ENCODE measurements around the gene LRIG2. TPM values are rescaled to one million over a fixed set of nuclear protein-coding genes. Genes with fewer than 3 reads are reported as not detected.

Gene LRIG2
- total and polyA plus RNA-seq, 2 of the 13 experiments (the other 11 are each of a cell fraction or from before 2014, with no cell fraction given): 8.1 to 12.2 TPM

DNA sequence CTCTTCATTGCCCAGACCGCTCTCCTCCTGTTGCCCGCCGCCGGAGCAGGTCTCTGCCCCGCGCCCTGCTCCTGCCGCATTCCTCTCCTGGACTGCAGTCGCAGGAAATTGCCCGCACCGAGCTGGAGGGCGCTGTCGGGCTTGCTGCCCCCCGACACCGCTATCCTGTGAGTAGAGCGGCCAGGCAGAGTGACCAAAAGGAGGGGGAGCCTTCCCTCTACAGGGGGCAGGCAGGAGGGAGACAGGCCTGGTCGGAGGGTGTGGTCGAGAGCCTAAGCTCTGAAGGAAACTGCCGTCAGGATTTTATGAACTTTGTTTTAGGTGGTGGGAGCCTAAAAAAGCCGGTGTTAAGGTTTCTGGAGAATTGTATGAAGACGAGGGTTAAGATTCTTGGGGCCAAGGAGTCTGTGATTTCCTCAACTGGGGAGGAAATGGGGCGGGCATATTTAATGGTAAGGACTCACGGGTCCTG lies 517 bp downstream of the LRIG2 start (continued):
- TF ChIP-seq, protein P1, sequence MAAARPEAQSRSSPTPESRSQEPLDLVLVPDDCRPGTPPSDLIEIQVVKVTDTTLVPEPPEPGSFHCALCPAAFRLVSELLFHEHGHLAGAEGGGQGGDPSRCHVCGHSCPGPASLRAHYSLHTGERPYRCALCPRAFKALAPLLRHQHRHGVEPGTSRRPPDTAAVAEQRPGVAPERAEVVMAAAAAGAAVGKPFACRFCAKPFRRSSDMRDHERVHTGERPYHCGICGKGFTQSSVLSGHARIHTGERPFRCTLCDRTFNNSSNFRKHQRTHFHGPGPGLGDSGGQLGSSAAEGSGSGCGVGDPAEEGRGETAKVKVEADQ (CRISPR knock-in tag; IDR thresholded peaks at IDR 0.05; ENCODE audit: borderline replicate concordance): no peak
- no peak for TF ChIP-seq POLR2AphosphoS5 (IDR thresholded peaks at IDR 0.05; ENCODE audit: low read depth, low read length)
- TF ChIP-seq SALL2 (CRISPR knock-in tag; IDR thresholded peaks at IDR 0.05): no peak
- TF ChIP-seq ZNF431 (CRISPR knock-in tag; IDR thresholded peaks at IDR 0.05; ENCODE audit: borderline replicate concordance, low read depth): no peak
- no peak for TF ChIP-seq MEIS2 (CRISPR knock-in tag; IDR thresholded peaks at IDR 0.05)
- TF ChIP-seq, protein P2, sequence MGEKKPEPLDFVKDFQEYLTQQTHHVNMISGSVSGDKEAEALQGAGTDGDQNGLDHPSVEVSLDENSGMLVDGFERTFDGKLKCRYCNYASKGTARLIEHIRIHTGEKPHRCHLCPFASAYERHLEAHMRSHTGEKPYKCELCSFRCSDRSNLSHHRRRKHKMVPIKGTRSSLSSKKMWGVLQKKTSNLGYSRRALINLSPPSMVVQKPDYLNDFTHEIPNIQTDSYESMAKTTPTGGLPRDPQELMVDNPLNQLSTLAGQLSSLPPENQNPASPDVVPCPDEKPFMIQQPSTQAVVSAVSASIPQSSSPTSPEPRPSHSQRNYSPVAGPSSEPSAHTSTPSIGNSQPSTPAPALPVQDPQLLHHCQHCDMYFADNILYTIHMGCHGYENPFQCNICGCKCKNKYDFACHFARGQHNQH (CRISPR knock-in tag; IDR thresholded peaks at IDR 0.05): no peak
- TF ChIP-seq, protein P3, sequence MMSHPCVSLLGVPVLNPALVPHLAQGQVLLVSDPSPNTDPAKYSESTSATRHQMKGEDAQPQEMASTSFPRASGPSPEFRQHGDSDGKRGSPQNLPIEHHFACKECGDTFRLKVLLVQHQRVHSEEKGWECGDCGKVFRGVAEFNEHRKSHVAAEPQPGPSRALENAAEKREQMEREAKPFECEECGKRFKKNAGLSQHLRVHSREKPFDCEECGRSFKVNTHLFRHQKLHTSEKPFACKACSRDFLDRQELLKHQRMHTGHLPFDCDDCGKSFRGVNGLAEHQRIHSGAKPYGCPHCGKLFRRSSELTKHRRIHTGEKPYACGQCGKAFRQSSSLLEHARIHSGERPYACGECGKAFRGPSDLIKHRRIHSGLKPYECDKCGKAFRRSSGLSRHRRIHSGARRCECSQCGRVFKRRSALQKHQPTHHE (CRISPR knock-in tag; IDR thresholded peaks at IDR 0.05; ENCODE audit: borderline replicate concordance): no peak
- TF ChIP-seq MLLT10 (CRISPR knock-in tag; IDR thresholded peaks at IDR 0.05): no peak
- TF ChIP-seq MBD4 (IDR thresholded peaks at IDR 0.05; ENCODE audit: borderline replicate concordance, low read length): no peak
- TF ChIP-seq ZNF326 (CRISPR knock-in tag; IDR thresholded peaks at IDR 0.05; ENCODE audit: borderline replicate concordance): no peak
- no peak for TF ChIP-seq PRMT3 (CRISPR knock-in tag; IDR thresholded peaks at IDR 0.05; ENCODE audit: borderline replicate concordance, low read depth)
- TF ChIP-seq ZNF124 (CRISPR knock-in tag; IDR thresholded peaks at IDR 0.05): no peak
- TF ChIP-seq DR1 (CRISPR knock-in tag; IDR thresholded peaks at IDR 0.05): no peak; the same call in 1 of the 2 replicates
- TF ChIP-seq NRL (CRISPR knock-in tag; IDR thresholded peaks at IDR 0.05; ENCODE audit: borderline replicate concordance): no peak
- TF ChIP-seq, protein P4, sequence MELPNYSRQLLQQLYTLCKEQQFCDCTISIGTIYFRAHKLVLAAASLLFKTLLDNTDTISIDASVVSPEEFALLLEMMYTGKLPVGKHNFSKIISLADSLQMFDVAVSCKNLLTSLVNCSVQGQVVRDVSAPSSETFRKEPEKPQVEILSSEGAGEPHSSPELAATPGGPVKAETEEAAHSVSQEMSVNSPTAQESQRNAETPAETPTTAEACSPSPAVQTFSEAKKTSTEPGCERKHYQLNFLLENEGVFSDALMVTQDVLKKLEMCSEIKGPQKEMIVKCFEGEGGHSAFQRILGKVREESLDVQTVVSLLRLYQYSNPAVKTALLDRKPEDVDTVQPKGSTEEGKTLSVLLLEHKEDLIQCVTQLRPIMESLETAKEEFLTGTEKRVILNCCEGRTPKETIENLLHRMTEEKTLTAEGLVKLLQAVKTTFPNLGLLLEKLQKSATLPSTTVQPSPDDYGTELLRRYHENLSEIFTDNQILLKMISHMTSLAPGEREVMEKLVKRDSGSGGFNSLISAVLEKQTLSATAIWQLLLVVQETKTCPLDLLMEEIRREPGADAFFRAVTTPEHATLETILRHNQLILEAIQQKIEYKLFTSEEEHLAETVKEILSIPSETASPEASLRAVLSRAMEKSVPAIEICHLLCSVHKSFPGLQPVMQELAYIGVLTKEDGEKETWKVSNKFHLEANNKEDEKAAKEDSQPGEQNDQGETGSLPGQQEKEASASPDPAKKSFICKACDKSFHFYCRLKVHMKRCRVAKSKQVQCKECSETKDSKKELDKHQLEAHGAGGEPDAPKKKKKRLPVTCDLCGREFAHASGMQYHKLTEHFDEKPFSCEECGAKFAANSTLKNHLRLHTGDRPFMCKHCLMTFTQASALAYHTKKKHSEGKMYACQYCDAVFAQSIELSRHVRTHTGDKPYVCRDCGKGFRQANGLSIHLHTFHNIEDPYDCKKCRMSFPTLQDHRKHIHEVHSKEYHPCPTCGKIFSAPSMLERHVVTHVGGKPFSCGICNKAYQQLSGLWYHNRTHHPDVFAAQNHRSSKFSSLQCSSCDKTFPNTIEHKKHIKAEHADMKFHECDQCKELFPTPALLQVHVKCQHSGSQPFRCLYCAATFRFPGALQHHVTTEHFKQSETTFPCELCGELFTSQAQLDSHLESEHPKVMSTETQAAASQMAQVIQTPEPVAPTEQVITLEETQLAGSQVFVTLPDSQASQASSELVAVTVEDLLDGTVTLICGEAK (IDR thresholded peaks at IDR 0.05): no peak
- TF ChIP-seq, protein P4 (CRISPR knock-in tag; IDR thresholded peaks at IDR 0.05): no peak
- no peak for TF ChIP-seq SUZ12 (IDR thresholded peaks at IDR 0.05; ENCODE audit: low read depth, low read length)
- no peak for TF ChIP-seq HNRNPLL (IDR thresholded peaks at IDR 0.05; ENCODE audit: low read depth, low read length, poor library complexity, severe bottlenecking)
- TF ChIP-seq MZF1 (CRISPR knock-in tag; IDR thresholded peaks at IDR 0.05; ENCODE audit: borderline replicate concordance): no peak

Measured in HepG2 (cell line).